GM19468 (cell line): Measurements from ENCODE around the gene BTBD9.

Experiments
- ATAC-seq: cut with Tn5 transposase; IDR thresholded peaks from one replicate; pipeline ENCODE4 v1.9.1; 2021; ENCODE audit warnings: mild to moderate bottlenecking, moderate library complexity, moderate number of reproducible peaks; ENCODE audit not compliant: unreplicated experiment; ENCODE audit errors: extremely low read depth

The BTBD9 gene

GRCh38 chr6:38173909-38174308 is 465.8 kb downstream of the BTBD9 start:
- no peak for ATAC-seq

- no peak for ATAC-seq
Observed at GRCh38 chr6:38172739-38173410, 466.9 kb downstream of the BTBD9 start.

- ATAC-seq, result no peak
Observed at GRCh38 chr6:38171997-38172738, 467.6 kb downstream of the BTBD9 start.

- no peak for ATAC-seq
Observed at GRCh38 chr6:38170666-38171355, 468.9 kb downstream of the BTBD9 start.

- no peak for ATAC-seq
Observed at GRCh38 chr6:38169977-38170526, 469.7 kb downstream of the BTBD9 start.

GRCh38 chr6:38169221-38169976 is 470.3 kb downstream of the BTBD9 start:
- no peak for ATAC-seq

GRCh38 chr6:38168699-38169098 is 471.0 kb downstream of the BTBD9 start:
- ATAC-seq, result no peak

- no peak for ATAC-seq
Observed at GRCh38 chr6:38168126-38168525, 471.6 kb downstream of the BTBD9 start.

GRCh38 chr6:38167598-38167997 is 472.1 kb downstream of the BTBD9 start:
- no peak for ATAC-seq

- no peak for ATAC-seq
Observed at GRCh38 chr6:38166411-38167240, 473.1 kb downstream of the BTBD9 start.

GRCh38 chr6:38164671-38165108 is 475.0 kb downstream of the BTBD9 start:
- ATAC-seq, result no peak

GRCh38 chr6:38164131-38164481 is 475.6 kb downstream of the BTBD9 start:
- ATAC-seq, result no peak

- no peak for ATAC-seq
Observed at GRCh38 chr6:38163186-38164130, 476.3 kb downstream of the BTBD9 start.

GRCh38 chr6:38162493-38163185 is 477.1 kb downstream of the BTBD9 start:
- ATAC-seq, result no peak

GRCh38 chr6:38161754-38162492 is 477.8 kb downstream of the BTBD9 start:
- no peak for ATAC-seq

GRCh38 chr6:38161331-38161730 is 478.4 kb downstream of the BTBD9 start:
- no peak for ATAC-seq

- ATAC-seq, result no peak
Observed at GRCh38 chr6:38160831-38161230, 478.9 kb downstream of the BTBD9 start.
